ENCODE measurements around the gene WDR91.

WDR91 gene

DNA sequence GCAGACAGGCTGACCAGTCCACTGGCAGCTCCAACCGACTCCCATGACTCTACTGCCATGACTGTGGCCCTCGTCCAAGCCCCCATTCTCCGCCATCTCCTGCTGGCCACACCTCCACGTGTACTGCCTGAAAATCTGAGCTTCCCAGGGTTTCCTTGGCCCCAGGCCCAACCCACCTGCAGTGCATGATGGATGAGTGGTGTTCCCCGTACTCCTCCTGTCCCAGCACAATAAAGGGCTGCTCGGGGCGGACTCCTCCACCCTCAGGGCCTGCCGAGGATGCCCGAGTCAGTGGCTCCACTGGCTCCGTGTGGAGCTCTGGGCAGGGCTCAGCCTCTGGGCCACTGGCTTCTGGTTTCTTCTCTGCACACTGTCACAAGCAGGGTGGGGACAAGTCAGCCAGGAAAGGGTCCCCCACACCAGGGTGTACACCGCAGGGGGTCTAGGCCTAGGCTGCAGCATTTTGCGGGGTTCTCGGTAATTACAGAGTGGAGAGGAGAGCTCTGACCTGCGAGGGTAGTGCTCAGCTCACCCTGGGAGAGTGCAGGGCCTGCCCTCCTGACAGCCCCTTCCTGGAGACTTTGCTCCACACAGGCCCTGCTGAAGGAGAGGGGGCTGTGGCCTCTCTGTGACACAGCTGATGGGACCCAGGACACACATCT lies 15.2 kb downstream of the WDR91 start:
- DNase-seq, result no peak

DNA sequence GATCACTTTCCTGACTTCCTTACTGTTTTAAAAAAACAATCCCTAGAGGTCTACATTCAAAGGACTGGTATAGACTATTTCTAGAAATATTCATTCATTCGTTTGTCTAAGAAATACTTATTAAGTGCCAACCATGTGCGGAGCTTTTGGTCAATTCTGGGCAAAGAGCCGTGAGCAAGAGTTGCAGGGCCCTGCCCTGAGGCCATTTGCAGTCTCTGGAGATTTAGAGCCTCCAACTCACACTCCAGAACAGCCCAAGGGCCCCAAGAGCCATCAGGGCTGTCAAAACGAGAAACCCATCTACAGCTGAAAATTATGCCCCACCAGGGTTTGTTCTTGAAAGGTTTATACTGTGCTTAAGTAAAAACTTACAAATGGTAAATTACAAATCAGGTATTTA lies 16.2 kb downstream of the WDR91 start:
- no peak for DNase-seq

DNA sequence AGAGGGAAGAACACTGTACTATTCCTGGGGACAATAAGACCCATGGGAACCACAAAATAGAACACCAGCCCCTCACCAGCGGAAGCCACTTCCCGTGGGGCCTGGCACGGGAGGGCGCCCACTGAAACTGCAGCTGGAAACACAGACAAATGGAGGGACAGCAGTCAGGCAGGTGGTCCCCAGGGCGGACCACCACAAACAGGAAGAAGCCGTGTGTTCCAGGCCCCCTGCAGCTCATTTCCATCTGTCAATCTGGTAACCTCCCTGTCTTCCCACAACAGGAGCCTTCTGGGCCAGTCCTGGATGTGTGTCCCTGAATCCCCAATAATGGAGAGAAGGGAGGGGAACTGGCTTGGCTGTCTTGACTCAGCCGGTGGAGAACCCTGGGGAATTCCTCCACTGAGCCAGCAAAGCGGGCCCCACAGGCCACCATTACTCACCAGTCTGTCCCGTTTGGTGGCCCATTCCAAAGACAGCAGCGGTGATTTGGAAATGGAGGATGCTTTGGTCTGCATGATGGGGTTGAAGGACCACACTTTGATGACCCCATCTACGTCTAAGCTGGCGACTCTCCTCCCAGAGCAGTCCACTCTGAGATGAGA lies 16.7 kb downstream of the WDR91 start:
- no peak for DNase-seq

DNA sequence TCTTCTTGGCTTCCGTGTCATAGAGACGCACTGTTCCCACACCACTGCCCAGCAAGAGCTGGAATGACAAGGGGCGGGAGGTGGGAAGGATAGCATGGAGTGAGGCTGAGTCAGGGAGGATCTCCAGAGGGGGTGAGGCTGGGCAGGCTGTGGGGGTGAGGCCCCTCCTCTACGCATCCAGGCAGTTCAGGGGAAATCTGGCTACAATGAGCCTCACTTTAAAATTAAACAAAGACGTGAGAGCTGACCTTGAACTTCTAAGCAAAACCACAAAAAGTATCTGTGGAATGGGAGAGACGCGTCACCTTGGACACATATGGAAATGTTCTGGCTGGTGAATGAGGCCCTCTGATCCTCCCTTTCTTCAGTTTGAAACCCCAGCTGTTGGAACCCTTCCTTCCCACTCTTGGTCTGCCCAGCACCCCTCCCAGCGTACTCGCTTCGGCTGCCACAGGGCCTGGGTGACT lies 17.7 kb downstream of the WDR91 start:
- DNase-seq, result no peak

DNA sequence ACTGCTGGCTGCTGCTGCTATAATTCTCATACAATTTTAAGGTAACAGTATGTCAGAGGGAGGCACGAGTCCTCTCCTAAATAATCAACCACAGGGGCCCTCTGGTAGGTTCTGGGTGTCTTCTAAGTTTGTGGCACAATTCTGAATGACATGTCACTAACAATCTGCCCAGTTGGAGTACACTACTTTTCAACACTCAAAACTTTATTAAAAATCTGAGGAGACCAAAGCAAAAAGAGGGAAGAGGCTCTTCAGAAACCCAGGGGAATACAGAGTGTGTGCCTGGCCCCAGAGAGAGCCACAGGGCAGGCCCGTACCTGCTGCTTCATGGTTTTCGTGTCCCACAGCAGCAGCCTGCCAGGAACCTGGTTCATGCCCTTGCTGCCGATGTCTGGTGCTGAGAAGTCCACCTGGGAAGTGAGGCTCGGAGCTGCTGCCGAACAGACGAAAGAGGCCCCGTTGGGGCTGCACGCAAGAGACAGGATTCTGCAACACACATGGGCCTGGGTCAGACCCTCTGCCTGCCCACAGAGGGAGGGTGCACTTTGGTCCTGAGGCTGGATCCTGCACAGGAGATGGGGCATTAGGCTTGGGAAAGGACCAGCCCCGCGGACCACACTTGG lies 18.3 kb downstream of the WDR91 start:
- no peak for DNase-seq

DNA sequence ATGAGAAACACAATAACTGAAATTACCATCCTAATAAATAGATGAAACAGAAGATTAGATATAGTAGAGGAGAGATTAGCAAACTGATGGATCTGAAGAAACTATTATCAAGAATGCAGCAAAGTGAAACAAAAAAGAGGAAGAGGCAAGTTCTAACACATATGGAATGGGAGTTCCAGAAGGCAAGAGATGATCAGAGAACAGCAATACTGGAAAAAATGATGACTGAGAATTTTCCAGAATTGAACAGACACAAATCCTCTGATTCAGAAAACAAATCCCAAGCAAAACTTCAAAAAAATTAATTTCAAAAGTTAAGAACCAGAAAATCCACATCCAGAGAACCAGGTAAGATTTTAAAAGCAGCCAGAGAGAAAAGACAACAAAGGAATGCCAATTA lies 20.6 kb downstream of the WDR91 start:
- no peak for DNase-seq

DNA sequence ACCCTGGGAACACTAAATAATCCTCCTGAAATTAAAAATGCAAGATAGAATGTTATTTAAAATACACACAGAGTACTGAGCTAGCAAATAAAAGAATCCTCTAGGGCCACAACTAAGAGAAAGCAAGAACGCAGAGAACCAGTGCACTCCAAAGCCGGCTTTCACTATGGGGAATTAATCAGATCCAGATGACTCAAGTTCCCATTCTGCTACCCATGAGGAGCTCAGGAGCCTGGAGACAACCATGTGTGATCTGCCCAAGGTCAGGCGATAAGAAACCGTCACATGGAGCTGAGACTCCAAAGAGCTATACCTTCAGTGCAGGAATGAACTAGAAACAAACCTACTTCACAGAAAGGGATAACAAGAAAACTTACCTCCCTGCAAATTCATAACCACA lies 21.4 kb downstream of the WDR91 start:
- DNase-seq, result no peak

DNA sequence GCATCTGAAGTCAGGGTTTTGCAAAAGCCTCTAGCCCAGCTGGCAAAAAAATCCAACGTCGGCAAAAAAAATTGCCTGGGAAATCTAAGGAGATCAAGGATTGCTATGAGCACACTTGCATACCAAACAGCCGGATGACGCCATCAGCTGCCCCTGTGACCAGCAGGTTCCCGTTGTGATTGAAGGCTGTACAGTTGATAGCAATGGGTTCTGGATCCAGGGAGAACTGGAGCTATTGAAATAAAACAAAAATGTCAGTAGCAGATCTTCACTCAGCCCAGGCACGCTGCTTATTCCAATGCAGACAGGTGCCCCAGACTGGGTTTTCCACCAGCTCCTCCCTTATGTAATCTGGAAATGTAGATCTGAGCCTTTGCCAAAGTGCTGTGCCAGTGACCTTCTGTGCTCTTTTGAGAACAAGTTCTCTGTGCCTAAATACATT lies 22.1 kb downstream of the WDR91 start:
- no peak for DNase-seq

DNA sequence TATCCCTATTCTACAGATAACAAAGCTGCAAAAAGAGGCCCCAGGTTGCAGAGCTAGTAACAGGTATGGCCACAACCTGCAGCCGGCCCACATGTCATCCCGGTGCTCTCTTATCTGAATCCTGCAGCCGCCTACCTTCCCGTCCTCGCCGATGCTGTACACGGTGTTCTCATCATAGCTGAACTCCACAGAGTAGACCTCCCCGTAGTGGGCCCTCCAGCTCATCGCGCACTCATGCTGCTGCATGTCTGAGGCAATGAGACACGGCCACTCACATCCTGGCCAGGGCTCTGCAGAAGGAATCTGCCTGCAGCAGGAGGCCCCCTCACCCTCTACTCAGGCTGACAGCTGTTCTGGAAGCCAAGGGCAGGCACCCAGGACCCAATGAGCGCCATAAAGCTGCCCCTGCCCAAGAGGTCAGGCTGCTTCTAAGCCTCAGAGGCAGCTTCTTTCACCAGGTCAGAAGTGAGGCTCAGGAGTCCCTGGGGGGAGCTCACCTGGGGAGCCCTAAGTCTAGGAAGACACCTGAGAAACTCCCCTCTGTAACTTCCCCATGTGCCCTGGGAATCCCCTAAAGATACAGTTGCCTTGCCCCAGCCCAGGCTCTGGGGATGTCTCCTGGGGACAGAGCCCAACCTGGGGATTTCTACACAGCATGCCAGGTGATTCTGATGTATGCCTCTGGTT lies 22.9 kb downstream of the WDR91 start:
- no peak for DNase-seq

DNA sequence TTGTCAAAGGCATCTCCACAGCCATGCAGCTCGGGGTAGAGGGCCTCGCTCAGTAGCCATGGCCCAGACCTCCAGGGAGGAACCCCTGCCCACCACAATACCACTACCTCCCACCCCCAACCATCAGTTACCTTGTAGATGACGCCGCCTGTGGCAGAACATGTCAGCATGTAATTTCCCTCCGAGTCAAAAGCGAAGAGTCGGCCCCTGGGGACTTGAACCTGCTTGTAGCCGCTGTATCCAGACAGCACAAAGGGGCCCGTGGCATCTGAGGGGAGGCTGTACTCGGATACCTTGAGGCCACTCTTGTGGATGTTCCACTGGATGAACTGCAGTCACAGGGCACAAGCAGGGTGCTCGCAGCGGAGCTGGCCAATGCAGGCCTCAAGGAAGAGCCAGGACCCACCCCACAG lies 24.5 kb downstream of the WDR91 start:
- no peak for DNase-seq

DNA sequence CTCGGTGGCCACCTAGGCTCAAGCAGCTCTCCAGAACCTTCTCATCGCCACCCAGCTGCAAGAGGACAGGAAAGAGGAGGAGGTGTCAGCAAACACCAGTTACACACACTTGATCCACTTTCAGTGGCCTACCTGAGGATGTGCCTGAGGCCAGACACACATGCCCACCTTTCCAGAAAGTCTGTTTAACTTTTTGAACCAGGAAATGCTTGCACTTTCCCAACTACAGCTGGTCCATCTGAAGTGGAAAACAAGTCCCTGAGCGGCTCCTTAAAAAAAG lies 25.1 kb downstream of the WDR91 start:
- no peak for DNase-seq

DNA sequence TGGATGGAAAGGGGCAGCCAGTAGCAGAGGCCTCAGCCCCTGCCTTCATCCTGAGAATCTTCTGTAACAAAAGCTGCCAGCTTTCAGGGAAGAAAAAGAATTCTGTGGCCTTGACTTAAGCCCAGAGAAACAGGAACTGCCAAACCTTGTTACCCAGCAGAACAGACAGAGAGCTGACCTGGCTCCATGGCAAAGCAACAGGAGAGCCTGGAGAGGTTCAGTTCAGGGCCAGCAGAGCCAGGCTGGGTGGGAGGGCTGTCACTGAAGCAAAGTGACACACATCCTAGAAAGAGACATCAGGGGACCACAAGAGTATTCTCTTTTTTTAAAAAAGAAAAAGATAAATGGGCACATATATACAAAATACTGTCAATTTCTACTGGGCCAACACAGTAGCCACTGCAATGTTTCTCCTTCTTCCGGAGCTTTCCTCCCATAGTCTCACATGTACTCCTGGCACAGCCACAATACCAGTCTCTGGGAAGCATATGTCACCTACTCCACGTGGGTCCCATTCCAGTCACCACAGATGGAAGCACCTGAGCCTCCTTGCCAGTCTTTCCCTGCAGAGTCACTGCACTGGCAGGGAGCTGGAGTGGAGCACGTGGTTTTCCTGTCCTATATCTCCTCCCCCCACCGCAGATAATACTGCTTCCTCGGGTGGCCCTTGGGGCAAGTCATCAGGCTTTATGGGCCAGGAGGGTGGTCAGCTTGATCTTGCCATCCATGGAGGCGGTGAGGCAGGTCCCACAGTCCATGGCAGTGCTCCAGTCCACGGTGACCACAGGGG lies 25.7 kb downstream of the WDR91 start:
- no peak for DNase-seq

DNA sequence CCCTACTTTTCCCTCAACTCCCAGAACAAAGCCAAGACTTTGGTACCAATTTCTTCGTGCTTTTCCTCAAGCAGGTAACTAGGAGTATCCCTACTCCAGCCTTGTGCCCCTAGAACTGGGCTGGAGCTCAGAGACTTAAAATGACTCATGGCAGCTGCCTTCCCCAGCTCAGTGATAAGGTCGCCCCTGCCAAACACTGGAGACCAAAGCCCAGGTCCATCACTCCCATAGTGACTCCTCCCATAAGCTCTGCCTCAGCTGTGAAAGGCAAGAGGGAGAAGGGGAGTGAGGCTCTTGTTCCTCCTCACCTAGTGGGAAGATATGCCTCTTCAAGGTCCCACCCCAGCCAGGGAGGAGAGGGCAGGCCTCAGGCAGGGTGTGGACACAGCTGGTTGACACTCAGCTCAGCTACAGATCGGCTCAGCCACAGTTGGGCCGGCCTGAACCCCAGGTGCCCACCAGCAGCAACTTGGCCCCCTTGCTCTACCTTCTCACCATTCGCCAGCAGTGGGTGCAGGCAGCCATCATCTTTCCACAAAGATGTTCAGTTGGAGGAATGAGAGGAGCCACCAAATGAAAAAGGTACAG lies 27.0 kb downstream of the WDR91 start:
- no peak for DNase-seq

DNA sequence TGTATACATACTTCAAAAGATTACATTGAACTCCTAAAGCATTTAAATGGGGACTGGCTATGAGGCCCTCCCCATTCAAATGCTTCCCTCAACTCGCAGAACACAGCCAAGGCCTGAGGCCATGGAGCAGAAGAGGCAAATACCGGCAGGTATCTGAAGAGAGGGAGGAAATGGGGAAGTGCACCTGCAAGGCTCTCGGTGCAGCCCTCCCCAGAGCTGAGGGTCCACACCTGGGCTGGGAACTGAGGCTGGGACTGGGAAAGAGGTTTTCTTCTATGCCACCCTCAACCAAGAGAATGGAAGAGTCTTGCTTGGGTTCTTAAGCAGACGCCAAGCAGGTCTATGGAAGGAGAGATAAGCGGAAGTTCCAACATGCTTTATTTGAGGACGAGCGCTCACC lies 27.8 kb downstream of the WDR91 start:
- DNase-seq, result no peak

DNA sequence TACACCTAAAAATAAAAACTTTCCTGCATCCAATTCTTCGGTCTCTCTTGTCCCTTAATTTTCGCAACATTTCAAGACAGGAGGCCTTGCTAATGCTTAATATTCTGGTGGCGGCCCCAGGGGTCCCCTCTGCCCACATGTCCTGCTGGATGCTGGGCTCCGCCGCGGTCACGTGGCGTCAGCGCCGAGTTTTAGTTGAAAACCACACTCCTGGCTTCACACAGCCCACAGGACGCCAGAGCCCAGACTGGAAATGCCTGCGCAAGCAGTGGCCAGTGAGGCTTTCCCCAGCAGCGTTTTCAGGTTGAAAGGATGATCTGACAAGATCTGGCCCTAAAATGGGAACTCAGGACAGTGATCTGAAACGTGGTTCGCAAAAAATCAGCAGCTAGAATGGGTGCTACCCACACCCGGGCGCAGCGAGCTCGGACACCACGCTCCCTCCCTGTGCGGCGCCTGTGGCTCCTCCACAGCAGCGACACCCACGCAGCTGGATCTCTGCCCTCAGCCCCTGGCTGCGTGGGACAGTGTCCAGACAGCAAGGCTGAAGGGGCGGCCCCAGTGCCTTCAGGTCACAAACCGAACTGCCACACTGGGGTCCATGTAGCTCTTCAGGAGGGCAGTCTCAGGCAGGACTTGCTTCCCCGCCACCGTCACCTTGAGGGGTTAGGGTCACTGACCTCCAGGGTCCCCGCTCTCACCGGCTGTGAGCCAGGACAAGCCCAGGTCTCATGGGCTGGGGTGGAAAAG lies 29.2 kb downstream of the WDR91 start:
- DNase-seq, result no peak

DNA sequence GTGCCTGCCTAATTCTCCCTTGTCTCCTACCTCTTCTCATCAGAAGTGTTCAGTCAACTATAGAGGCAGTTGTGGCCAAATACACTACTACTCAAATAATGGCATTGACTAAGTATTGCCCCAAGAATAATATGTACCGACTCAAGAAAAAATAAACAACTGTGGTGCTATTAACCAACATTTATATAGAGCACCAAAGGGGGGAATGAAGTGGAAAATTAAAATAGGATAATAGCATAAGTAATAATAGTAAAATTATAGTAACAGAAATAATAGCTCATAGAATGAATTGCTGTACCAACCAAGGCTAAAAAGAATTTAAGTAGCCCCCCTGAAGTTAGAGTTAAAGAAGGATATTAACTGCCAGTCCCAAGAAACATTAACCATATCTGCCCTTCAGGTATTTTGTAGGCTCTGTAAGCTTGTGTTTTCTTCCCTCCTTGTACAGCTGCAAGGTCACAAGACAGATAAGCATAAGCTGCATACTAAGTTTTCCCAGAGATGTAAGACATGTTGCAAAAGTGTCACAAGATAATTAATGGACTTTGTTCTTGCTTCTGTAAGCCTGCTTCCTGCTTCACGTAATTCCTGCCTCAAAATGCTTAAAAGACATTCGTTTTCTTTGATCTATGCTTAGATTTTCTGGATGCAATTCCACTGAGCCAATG lies 29.9 kb downstream of the WDR91 start:
- no peak for DNase-seq

DNA sequence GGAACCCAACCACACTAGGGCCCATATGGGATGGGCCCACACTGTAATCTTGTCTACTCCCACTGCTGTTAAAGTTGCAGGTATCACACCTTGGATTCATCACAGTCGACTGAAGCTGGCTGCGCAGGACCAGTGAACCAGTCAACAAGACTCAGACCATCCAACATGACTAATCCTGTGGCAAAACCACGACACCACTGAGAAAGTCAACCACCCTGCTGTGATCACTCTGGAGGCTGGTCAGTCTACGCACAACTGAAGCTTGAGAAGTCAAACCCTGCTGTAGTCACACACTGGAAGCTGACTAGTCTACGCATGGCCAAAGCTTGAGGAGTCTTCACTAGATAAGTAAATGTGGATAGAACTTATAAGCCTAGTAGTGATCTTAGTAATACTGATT lies 31.2 kb downstream of the WDR91 start:
- no peak for DNase-seq

DNA sequence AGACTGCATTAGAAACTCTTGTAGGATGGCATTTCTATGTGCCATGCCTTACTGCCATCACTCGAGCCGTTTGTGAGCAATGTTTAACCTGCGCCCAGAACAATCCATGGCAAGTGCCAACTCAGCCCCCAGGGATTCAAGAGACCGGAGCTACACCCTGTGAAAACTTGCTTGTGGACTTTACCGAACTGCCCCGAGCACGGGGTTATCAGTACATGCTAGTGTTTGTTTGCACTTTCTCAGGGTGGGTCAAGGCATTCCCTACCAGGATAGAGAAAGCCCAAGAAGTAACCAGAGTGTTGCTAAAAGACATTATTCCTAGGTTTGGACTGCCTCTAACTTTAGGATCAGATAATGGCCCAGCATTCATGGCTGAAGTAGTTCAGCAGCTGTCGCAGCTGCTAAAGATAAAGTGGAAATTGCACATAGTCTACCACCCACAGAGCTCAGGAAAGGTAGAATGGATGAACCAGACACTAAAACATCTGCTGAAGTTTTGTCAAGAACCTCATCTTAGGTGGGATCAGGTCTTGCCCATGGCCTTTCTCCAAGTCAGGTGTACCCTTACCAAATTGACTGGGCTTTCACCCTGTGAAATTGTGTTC lies 31.9 kb downstream of the WDR91 start:
- no peak for DNase-seq

DNA sequence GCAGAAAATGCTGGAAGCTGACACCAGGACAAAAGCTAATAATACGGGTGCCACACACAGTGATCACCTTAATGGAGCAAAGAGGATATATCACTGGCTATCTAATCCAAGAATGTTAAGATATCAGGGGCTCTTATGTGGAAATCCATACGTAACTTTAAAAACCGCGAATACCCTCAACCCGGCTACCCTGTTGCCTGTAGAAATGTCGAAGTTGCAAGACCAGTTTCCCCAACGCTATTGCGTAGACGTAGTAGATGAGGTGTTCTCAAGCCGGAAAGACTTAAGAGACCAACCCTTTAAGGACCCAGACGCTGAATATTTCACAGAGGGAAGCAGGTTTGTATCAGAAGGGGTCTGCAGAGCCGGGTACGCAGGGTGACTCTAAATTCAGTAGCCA lies 33.0 kb downstream of the WDR91 start:
- DNase-seq, result no peak

DNA sequence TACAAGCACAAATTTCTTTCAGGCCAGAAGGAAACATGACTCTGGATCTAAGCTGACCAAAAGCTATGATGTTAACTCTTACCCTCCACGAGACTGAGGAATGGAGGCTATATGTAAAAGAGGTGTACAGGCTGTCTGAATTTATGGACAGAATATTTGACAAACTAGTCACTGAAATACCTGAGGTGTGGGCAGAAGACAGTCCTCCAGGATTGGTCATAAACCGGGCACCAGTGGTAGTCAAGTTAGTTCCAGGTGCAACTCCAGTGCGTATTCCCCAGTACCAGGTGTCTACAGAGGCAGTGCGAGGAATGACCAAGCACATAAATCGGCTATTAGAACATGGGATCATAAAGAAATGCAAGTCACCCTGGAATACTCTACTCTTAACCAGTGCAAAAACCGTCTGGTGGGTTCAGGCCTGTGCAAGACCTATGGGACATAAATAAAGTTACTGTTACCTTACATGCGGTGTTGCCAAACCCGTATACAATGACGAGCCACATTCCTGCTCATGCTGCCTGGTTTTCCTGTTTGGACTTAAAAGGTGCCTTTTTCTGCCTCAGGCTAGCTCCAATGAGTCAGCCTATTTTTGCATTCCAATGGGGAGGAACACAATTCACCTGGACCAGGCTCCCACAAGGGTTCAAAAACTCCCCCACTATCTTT lies 34.2 kb downstream of the WDR91 start:
- DNase-seq, result no peak

DNA sequence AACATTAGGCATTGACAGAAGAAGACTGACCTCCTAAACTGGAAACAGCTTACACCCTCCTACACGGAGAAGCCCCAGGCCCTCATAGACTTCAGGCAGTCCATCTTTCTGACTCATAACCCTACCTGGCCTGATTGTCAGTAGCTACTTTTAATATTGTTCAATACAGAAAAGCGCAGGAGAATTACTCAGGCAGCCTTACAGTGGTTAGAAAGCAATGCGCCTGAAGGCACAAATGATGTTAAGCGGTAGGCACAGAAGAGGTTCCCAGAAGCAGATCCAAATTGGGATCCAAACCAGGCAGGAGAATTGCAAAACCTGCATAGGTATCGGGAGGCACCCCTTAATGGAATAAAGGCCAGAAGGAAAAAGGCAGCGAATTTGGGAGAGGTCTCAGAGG lies 35.4 kb downstream of the WDR91 start:
- no peak for DNase-seq

Data from activated CD4-positive, alpha-beta T cell treated with anti-CD3 and anti-CD28 coated beads, Interleukin-2, amount 50 U/mL, for 4 hours (primary cell).